ENCODE results near the gene CLCN6. TPM values are rescaled to one million over a fixed set of nuclear protein-coding genes. Genes with fewer than 3 reads are reported as not detected.

Gene CLCN6
- total RNA-seq, 4 donors from 2014 or later = 28.4 to 63.7 (median 30.2) TPM

GRCh38 chr1:11891433-11892186 is 85.6 kb downstream of the CLCN6 start:
- Histone ChIP-seq H3K27ac (no peak overlapping the region), H3K36me3 (no peaks in the 10 kb centered on the region), H3K4me3 (no peak overlapping the region), H3K9me3 (no peaks in the 10 kb centered on the region), H3K27me3 (no peaks in the 10 kb centered on the region), H3K4me1 (no peaks in the 10 kb centered on the region)
- no peak for TF ChIP-seq CTCF (IDR thresholded peaks at IDR 0.05)
- no peak for TF ChIP-seq POLR2A (IDR thresholded peaks at IDR 0.05)
- no peak for DNase-seq

Small RNAs within 50 kb of the gene (small RNA-seq; reads per million reads assigned to genes)
- gene RF02156 (0 reads per million in 2 donors), gene RF02157 (0 reads per million in 2 donors), gene RF02158 (0 reads per million in 2 donors)

Other genes starting within 250 kb of the CLCN6 start
- 1 to 10 TPM; 1.7 to 7.4 (median 2.8) TPM for gene FBXO2, start 151.8 kb upstream of the CLCN6 start, total RNA-seq
- 10 to 100 TPM; 11.2 to 43.7 (median 15.0) TPM for gene FBXO44, start 151.3 kb upstream of the CLCN6 start, total RNA-seq
- 10 to 100 TPM in 2 of 4 donors, 1 to 10 TPM in 1, not detected in 1; 5.6 to 10.3 (median 10.3) TPM for gene FBXO6, start 142.0 kb upstream of the CLCN6 start, total RNA-seq
- 10 to 100 TPM in 3 of 4 donors, 1 to 10 TPM in 1; 10.0 to 50.3 (median 11.5) TPM for gene MAD2L2, start 125.0 kb upstream of the CLCN6 start, total RNA-seq
- gene DRAXIN, start 114.5 kb upstream of the CLCN6 start, total RNA-seq = not detected
- 10 to 100 TPM in 3 of 4 donors, 1 to 10 TPM in 1; 9.5 to 32.2 (median 25.5) TPM for gene AGTRAP, start 70.1 kb upstream of the CLCN6 start, total RNA-seq
- not detected for gene C1orf167, start 44.0 kb upstream of the CLCN6 start, total RNA-seq
- 100 to 1,000 TPM in 1 of 4 donors, 10 to 100 TPM in 3; 82.0 to 130 (median 87.3) TPM for gene MTHFR, start 227 bp upstream of the CLCN6 start, total RNA-seq
- gene NPPA, start 41.6 kb downstream of the CLCN6 start, total RNA-seq = not detected
- gene NPPB, start 52.8 kb downstream of the CLCN6 start, total RNA-seq = not detected
- gene KIAA2013, start 120.2 kb downstream of the CLCN6 start, total RNA-seq = 100 to 1,000 TPM in 3 of 4 donors, 10 to 100 TPM in 1; 80.9 to 400 (median 278) TPM
- 10 to 100 TPM; 23.9 to 75.2 (median 47.0) TPM for gene PLOD1, start 128.5 kb downstream of the CLCN6 start, total RNA-seq
- gene MFN2, start 174.3 kb downstream of the CLCN6 start, total RNA-seq = 100 to 1,000 TPM in 1 of 4 donors, 10 to 100 TPM in 3; 54.5 to 101 (median 94.9) TPM
- gene MIIP, start 213.3 kb downstream of the CLCN6 start, total RNA-seq = 10 to 100 TPM; 37.0 to 52.0 (median 43.0) TPM